HepG2 (cell line): ENCODE data around the gene BATF. TPM values are rescaled to one million over a fixed set of nuclear protein-coding genes. Genes with fewer than 3 reads are reported as not detected.

Experiments used
- HOXA3 ChIP-seq: sonication (generic); formaldehyde crosslinking; IDR thresholded peaks from 2 replicates; pipeline ENCODE4 v1.5.0; 2020; ENCODE audit warnings: missing genetic modification reagents
- KDM5A ChIP-seq: fragments of 200-600 bp; sonication (generic); IDR thresholded peaks from 2 replicates; pipeline ENCODE4 v1.7.0; 2018; ENCODE audit warnings: antibody characterized with exemption, mild to moderate bottlenecking, low read length, borderline replicate concordance
- MTA3 ChIP-seq: sonication (generic); formaldehyde crosslinking; IDR thresholded peaks from 2 replicates; pipeline ENCODE4 v1.4.0; 2020; ENCODE audit warnings: missing genetic modification reagents
- SOX6 ChIP-seq, 2 experiments: fragments of 450-650 bp in 1 of 2; sonication (generic) in 1 of 2; formaldehyde crosslinking in 1 of 2; IDR thresholded peaks; 2 replicates each; pipeline versions ENCODE4 v1.4.0 to v1.6.1; 2017 to 2020; ENCODE audit warnings: antibody characterized with exemption in 1 of 2, mild to moderate bottlenecking in 1 of 2, missing genetic modification reagents in 1 of 2
- SYNCRIP ChIP-seq: fragments of 200-400 bp; formaldehyde crosslinking; IDR thresholded peaks from 2 replicates; pipeline ENCODE4 v1.6.1; 2018; ENCODE audit warnings: mild to moderate bottlenecking, low read depth, low read length; ENCODE audit not compliant: insufficient read depth
- THAP11 ChIP-seq: IDR thresholded peaks from 2 replicates; pipeline ENCODE4 v1.6.1; 2016; ENCODE audit warnings: missing biosample characterization, missing genetic modification reagents
- polyA plus RNA-seq, 8 experiments: library from polyadenylated mRNA; depleted of rRNA in 3 of 8; stranded (reverse) in 7 of 8; unstranded in 1 of 8; fragments of >200 nt; fragmentation: Illumina TruSeq in 4 of 8; extraction: Trizol in 4 of 8; gene quantifications; 2 replicates each; pipeline versions ENCODE4 v1.2.1 to v1.2.3, GENCODE V29; 2011 to 2016; ENCODE audit warnings: low read depth in 4 of 8, missing spikeins in 1 of 8, mixed read lengths in 1 of 8; ENCODE audit not compliant: insufficient read depth in 1 of 8
- total RNA-seq, 5 experiments: library from RNA; depleted of rRNA; stranded (reverse); fragments of >200 nt; fragmentation: Illumina TruSeq; extraction: Trizol; gene quantifications; 2 replicates each; pipeline ENCODE4 v1.2.3, GENCODE V29; 2016; ENCODE audit warnings: low read depth in 1 of 5
- TF ChIP-seq, protein P1 (sequence below): sonication (generic); formaldehyde crosslinking; IDR thresholded peaks from 2 replicates; pipeline ENCODE4 v1.4.0; 2020; ENCODE audit warnings: mild to moderate bottlenecking, missing genetic modification reagents
- TF ChIP-seq, protein P2 (sequence below): sonication (generic); formaldehyde crosslinking; IDR thresholded peaks from 2 replicates; pipeline ENCODE4 v1.4.0; 2020; ENCODE audit warnings: missing genetic modification reagents, borderline replicate concordance
- TF ChIP-seq, protein P3 (sequence below): sonication (generic); formaldehyde crosslinking; IDR thresholded peaks from 2 replicates; pipeline ENCODE4 v1.4.0; 2020; ENCODE audit warnings: missing genetic modification reagents
- TF ChIP-seq, protein P4 (sequence below): sonication (generic); formaldehyde crosslinking; IDR thresholded peaks from 2 replicates; pipeline ENCODE4 v1.9.0; 2021; ENCODE audit warnings: missing genetic modification reagents, mild to moderate bottlenecking, borderline replicate concordance

Gene BATF
- total and polyA plus RNA-seq, 2 of the 13 experiments (the other 11 are each of a cell fraction or from before 2014, with no cell fraction given), result 0.22 to 0.37 TPM

DNA sequence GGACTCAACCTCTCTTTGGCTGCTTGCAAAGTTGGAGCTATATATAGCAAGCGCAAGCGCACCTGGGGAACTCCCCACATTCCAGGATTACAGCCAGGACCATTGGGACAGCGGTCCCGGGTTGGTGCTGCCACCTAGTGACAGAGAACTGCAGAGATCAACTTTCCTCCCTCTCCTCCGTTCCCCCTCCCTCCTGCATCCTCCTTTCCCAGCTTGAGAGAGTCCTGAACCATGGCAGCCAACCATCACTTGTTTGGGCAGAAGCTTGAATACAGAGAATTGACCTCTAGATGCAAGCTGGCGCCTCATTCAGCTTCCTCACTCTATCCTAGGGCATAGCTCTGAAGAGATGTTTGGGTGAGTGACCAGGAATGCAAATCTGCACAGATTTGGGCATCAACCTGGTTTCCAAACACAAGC is 38.8 kb downstream of the BATF start (continued):
- TF ChIP-seq SOX6 (IDR thresholded peaks at IDR 0.05), result no peak
- TF ChIP-seq SOX6 (CRISPR knock-in tag; IDR thresholded peaks at IDR 0.05), result no peak
- TF ChIP-seq, protein P1, sequence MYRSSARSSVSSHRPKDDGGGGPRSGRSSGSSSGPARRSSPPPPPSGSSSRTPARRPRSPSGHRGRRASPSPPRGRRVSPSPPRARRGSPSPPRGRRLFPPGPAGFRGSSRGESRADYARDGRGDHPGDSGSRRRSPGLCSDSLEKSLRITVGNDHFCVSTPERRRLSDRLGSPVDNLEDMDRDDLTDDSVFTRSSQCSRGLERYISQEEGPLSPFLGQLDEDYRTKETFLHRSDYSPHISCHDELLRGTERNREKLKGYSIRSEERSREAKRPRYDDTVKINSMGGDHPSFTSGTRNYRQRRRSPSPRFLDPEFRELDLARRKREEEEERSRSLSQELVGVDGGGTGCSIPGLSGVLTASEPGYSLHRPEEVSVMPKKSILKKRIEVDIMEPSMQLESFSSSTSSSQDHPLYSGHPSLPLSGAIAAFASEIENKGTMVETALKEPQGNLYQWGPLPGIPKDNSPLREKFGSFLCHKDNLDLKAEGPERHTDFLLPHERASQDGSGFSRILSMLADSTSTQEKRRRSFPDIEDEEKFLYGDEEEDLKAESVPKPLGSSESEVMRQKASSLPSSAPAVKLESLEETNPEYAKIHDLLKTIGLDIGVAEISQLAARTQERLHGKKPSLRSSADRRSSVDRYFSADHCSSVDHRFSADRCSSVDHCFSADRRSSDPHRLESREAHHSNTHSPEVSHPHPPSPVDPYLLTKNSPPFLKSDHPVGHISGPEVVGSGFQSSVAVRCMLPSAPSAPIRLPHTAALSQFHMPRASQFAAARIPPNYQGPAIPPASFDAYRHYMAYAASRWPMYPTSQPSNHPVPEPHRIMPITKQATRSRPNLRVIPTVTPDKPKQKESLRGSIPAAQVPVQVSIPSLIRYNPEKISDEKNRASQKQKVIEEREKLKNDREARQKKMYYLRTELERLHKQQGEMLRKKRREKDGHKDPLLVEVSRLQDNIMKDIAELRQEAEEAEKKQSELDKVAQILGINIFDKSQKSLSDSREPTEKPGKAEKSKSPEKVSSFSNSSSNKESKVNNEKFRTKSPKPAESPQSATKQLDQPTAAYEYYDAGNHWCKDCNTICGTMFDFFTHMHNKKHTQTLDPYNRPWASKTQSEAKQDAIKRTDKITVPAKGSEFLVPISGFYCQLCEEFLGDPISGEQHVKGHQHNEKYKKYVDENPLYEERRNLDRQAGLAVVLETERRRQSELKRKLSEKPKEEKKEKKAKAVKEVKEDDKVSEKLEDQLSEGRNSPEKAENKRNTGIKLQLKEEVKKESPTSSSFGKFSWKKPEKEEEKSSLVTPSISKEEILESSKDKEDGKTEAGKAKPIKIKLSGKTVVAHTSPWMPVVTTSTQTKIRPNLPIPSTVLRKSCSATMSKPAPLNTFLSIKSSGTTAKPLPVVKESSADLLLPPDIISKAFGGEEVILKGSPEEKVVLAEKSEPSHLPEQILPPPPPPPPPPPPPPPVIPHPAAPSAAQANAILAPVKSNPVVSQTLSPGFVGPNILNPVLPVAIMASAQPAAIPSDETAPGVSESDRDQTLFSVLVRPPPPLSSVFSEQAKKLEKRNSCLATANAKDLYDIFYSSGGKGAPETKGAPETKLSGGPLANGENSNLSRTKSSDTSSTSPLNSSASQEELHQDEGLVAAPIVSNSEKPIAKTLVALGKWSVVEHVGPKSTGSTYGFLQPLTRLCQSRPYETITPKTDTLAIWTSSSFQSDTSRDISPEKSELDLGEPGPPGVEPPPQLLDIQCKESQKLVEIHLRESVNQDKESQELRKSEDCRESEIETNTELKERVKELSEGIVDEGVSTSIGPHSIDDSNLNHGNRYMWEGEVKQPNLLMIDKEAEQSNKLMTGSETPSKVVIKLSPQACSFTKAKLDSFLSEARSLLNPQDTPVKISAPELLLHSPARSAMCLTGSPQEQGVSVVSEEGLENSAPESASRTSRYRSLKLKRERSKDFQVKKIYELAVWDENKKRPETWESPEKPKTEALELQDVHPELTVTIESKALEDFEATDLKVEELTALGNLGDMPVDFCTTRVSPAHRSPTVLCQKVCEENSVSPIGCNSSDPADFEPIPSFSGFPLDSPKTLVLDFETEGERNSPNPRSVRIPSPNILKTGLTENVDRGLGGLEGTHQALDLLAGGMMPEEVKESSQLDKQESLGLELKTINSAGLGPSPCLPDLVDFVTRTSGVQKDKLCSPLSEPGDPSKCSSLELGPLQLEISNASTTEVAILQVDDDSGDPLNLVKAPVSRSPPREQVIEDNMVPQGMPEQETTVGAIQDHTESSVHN (CRISPR knock-in tag), result no peak
- TF ChIP-seq MTA3 (CRISPR knock-in tag), result no peak
- TF ChIP-seq, protein P2, sequence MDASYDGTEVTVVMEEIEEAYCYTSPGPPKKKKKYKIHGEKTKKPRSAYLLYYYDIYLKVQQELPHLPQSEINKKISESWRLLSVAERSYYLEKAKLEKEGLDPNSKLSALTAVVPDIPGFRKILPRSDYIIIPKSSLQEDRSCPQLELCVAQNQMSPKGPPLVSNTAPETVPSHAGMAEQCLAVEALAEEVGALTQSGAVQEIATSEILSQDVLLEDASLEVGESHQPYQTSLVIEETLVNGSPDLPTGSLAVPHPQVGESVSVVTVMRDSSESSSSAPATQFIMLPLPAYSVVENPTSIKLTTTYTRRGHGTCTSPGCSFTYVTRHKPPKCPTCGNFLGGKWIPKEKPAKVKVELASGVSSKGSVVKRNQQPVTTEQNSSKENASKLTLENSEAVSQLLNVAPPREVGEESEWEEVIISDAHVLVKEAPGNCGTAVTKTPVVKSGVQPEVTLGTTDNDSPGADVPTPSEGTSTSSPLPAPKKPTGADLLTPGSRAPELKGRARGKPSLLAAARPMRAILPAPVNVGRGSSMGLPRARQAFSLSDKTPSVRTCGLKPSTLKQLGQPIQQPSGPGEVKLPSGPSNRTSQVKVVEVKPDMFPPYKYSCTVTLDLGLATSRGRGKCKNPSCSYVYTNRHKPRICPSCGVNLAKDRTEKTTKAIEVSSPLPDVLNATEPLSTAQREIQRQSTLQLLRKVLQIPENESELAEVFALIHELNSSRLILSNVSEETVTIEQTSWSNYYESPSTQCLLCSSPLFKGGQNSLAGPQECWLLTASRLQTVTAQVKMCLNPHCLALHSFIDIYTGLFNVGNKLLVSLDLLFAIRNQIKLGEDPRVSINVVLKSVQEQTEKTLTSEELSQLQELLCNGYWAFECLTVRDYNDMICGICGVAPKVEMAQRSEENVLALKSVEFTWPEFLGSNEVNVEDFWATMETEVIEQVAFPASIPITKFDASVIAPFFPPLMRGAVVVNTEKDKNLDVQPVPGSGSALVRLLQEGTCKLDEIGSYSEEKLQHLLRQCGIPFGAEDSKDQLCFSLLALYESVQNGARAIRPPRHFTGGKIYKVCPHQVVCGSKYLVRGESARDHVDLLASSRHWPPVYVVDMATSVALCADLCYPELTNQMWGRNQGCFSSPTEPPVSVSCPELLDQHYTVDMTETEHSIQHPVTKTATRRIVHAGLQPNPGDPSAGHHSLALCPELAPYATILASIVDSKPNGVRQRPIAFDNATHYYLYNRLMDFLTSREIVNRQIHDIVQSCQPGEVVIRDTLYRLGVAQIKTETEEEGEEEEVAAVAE, result no peak; the same call in 1 of the 2 replicates
- TF ChIP-seq HOXA3 (CRISPR knock-in tag), result no peak
- no peak for TF ChIP-seq SYNCRIP
- TF ChIP-seq, protein P3, sequence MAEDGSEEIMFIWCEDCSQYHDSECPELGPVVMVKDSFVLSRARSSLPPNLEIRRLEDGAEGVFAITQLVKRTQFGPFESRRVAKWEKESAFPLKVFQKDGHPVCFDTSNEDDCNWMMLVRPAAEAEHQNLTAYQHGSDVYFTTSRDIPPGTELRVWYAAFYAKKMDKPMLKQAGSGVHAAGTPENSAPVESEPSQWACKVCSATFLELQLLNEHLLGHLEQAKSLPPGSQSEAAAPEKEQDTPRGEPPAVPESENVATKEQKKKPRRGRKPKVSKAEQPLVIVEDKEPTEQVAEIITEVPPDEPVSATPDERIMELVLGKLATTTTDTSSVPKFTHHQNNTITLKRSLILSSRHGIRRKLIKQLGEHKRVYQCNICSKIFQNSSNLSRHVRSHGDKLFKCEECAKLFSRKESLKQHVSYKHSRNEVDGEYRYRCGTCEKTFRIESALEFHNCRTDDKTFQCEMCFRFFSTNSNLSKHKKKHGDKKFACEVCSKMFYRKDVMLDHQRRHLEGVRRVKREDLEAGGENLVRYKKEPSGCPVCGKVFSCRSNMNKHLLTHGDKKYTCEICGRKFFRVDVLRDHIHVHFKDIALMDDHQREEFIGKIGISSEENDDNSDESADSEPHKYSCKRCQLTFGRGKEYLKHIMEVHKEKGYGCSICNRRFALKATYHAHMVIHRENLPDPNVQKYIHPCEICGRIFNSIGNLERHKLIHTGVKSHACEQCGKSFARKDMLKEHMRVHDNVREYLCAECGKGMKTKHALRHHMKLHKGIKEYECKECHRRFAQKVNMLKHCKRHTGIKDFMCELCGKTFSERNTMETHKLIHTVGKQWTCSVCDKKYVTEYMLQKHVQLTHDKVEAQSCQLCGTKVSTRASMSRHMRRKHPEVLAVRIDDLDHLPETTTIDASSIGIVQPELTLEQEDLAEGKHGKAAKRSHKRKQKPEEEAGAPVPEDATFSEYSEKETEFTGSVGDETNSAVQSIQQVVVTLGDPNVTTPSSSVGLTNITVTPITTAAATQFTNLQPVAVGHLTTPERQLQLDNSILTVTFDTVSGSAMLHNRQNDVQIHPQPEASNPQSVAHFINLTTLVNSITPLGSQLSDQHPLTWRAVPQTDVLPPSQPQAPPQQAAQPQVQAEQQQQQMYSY (CRISPR knock-in tag), result no peak
- TF ChIP-seq, protein P4, sequence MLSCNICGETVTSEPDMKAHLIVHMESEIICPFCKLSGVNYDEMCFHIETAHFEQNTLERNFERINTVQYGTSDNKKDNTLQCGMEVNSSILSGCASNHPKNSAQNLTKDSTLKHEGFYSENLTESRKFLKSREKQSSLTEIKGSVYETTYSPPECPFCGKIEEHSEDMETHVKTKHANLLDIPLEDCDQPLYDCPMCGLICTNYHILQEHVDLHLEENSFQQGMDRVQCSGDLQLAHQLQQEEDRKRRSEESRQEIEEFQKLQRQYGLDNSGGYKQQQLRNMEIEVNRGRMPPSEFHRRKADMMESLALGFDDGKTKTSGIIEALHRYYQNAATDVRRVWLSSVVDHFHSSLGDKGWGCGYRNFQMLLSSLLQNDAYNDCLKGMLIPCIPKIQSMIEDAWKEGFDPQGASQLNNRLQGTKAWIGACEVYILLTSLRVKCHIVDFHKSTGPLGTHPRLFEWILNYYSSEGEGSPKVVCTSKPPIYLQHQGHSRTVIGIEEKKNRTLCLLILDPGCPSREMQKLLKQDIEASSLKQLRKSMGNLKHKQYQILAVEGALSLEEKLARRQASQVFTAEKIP (CRISPR knock-in tag), result no peak
- no peak for TF ChIP-seq KDM5A
- 0 out of 2 replicates have a peak, but pooled peaks have one; percentile 18 for TF ChIP-seq THAP11 (CRISPR knock-in tag)
